Neural cell (in vitro differentiated cells): ENCODE results near the gene OSCP1. TPM values are rescaled to one million over a fixed set of nuclear protein-coding genes. Genes with fewer than 3 reads are reported as not detected.

Experiments used
- H2AFZ ChIP-seq: fragments of 200-600, 300-800 bp; sonication (generic), shearing (Covaris generic); 2 replicates; pipeline ENCODE4 v1.6.0; 2014; ENCODE audit warnings: low read depth, mild to moderate bottlenecking, antibody characterized with exemption, low read length, moderate library complexity
- H3F3A ChIP-seq: fragments of 200-600 bp; shearing (Covaris generic); 2 replicates; pipeline ENCODE4 v1.6.1; 2016; ENCODE audit warnings: mild to moderate bottlenecking, moderate library complexity, mixed read lengths, antibody characterized with exemption, low read length; ENCODE audit not compliant: insufficient read depth, poor library complexity, severe bottlenecking
- H3K27ac ChIP-seq: fragments of 200-600, 300-800 bp; sonication (generic), shearing (Covaris generic); 2 replicates; pipeline ENCODE4 v1.5.1; 2014; ENCODE audit warnings: mild to moderate bottlenecking, low read length, moderate library complexity
- H3K27me3 ChIP-seq: fragments of 300-800, 200-600 bp; sonication (generic), shearing (Covaris generic); 2 replicates; pipeline ENCODE4 v1.6.0; 2014; ENCODE audit warnings: mild to moderate bottlenecking, low read depth, low read length, moderate library complexity; ENCODE audit not compliant: insufficient read depth
- H3K36me3 ChIP-seq: fragments of 300-800, 200-600 bp; sonication (generic), shearing (Covaris generic); 2 replicates; pipeline ENCODE4 v1.5.1; 2014; ENCODE audit warnings: mild to moderate bottlenecking, antibody characterized with exemption, low read length, moderate library complexity; ENCODE audit not compliant: insufficient read depth
- H3K4me2 ChIP-seq: fragments of 300-800, 200-600 bp; sonication (generic), shearing (Covaris generic); 2 replicates; pipeline ENCODE4 v1.6.0; 2014; ENCODE audit warnings: mild to moderate bottlenecking, low read length
- H3K4me3 ChIP-seq: fragments of 300-800, 200-600 bp; sonication (generic), shearing (Covaris generic); 2 replicates; pipeline ENCODE4 v1.5.1; 2014; ENCODE audit warnings: mild to moderate bottlenecking, low read length, moderate library complexity
- H3K79me2 ChIP-seq: fragments of 200-600 bp; shearing (Covaris generic); replicated peaks from 2 replicates; pipeline ENCODE4 v1.6.0; 2014; ENCODE audit warnings: mild to moderate bottlenecking, low read length, moderate library complexity; ENCODE audit not compliant: insufficient read depth
- H3K9ac ChIP-seq: fragments of 300-800, 200-600 bp; sonication (generic), shearing (Covaris generic); 2 replicates; pipeline ENCODE4 v1.6.1; 2016; ENCODE audit warnings: mild to moderate bottlenecking, low read length, mixed read lengths
- H3K9me2 ChIP-seq: fragments of 200-600 bp; shearing (Covaris generic); 2 replicates; pipeline ENCODE4 v1.6.1; 2016; ENCODE audit warnings: mild to moderate bottlenecking, low read length, mixed read lengths; ENCODE audit not compliant: insufficient read depth
- H3K9me3 ChIP-seq: fragments of 200-600, 300-800 bp; sonication (generic), shearing (Covaris generic); 2 replicates; pipeline ENCODE4 v1.6.1; 2016; ENCODE audit warnings: mild to moderate bottlenecking, mixed run types, low read length, moderate library complexity, mixed read lengths
- H4K20me1 ChIP-seq: fragments of 200-600 bp; shearing (Covaris generic); 2 replicates; pipeline ENCODE4 v1.6.1; 2016; ENCODE audit warnings: mild to moderate bottlenecking, mixed run types; ENCODE audit not compliant: insufficient read depth
- EP300 ChIP-seq: fragments of 450-650 bp; conservative IDR thresholded peaks from 2 replicates; pipeline ENCODE4 v1.6.1; 2014; ENCODE audit warnings: antibody characterized with exemption, mild to moderate bottlenecking, moderate library complexity; ENCODE audit not compliant: poor library complexity, severe bottlenecking
- EZH2 ChIP-seq: fragments of 200-600, 300-800 bp; shearing (Covaris generic), sonication (generic); IDR thresholded peaks from 2 replicates; pipeline ENCODE4 v1.6.1; 2014; ENCODE audit warnings: antibody characterized with exemption, low read length, borderline replicate concordance, mild to moderate bottlenecking; ENCODE audit not compliant: insufficient read depth, poor library complexity, severe bottlenecking
- MXI1 ChIP-seq: fragments of 450-650 bp; conservative IDR thresholded peaks from 2 replicates; pipeline ENCODE4 v1.6.1; 2014; ENCODE audit warnings: antibody characterized with exemption, mild to moderate bottlenecking; ENCODE audit not compliant: poor library complexity, severe bottlenecking
- POLR2AphosphoS5 ChIP-seq: IDR thresholded peaks from 2 replicates; pipeline ENCODE4 v1.6.1; 2012
- RAD21 ChIP-seq: fragments of 450-650 bp; conservative IDR thresholded peaks from 2 replicates; pipeline ENCODE4 v1.6.1; 2014; ENCODE audit warnings: antibody characterized with exemption, mild to moderate bottlenecking, moderate library complexity
- SMC3 ChIP-seq: fragments of 450-650 bp; conservative IDR thresholded peaks from 2 replicates; pipeline ENCODE4 v1.6.1; 2014; ENCODE audit warnings: antibody characterized with exemption, mild to moderate bottlenecking, moderate library complexity; ENCODE audit not compliant: poor library complexity
- TAF1 ChIP-seq: IDR thresholded peaks from 2 replicates; pipeline ENCODE4 v1.6.1; 2012; ENCODE audit warnings: low read depth
- polyA plus RNA-seq: library from polyadenylated mRNA; depleted of rRNA; stranded (reverse); fragments of >200 nt; gene quantifications from 2 replicates; pipeline ENCODE4 v1.2.3, GENCODE V29; 2014
- TF ChIP-seq, protein P1 (sequence below): fragments of 450-650 bp; IDR thresholded peaks from 2 replicates; pipeline ENCODE4 v1.5.1; 2014; ENCODE audit warnings: antibody characterized with exemption, mild to moderate bottlenecking, moderate library complexity; ENCODE audit not compliant: poor library complexity, severe bottlenecking
- TF ChIP-seq, protein P2 (sequence below): IDR thresholded peaks from 2 replicates; pipeline ENCODE4 v1.6.1; 2012; ENCODE audit warnings: borderline replicate concordance

OSCP1 gene
- polyA plus RNA-seq, 1 donor from 2014 or later = 20.7 TPM

DNA sequence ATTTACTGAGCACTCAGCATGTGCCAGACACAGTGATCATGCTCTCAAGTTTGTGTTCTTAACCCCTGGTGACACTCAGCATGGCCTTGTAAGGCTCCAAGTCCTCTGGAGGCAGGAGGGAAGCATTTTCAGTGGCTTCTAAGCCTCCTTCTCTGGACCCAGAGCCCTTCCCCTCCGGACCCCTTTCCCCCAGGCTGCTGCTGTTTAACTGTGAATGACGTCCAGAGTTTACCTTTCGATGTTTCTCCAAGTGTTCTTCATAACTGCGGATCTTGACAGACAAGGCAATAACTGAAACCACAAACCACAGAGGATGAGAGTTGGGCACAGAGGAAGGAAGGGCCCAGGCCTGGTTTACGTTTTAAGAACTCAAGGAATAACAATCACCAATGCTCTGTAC, 7.4 kb upstream of the OSCP1 start:
- Histone ChIP-seq H4K20me1 (no peaks in the 10 kb centered on the region), H3K9me3 (no peaks in the 10 kb centered on the region), H3K4me2 (no peak overlapping the region), H3K27me3 (no peaks in the 10 kb centered on the region), H3K9me2 (no peaks in the 10 kb centered on the region), H3K79me2 (no peaks in the 10 kb centered on the region), H3K4me3 (no peak overlapping the region), H2AFZ (no peak overlapping the region), H3F3A (no peaks in the 10 kb centered on the region), H3K27ac (no peak overlapping the region), H3K36me3 (no peaks in the 10 kb centered on the region), H3K9ac (no peak overlapping the region)
- TF ChIP-seq EZH2 (no peak), RAD21 (no peak), SMC3 (no peak), MXI1 (no peak), EP300 (no peak), TAF1 (no peak), POLR2AphosphoS5 (no peak)
- TF ChIP-seq, protein P1, sequence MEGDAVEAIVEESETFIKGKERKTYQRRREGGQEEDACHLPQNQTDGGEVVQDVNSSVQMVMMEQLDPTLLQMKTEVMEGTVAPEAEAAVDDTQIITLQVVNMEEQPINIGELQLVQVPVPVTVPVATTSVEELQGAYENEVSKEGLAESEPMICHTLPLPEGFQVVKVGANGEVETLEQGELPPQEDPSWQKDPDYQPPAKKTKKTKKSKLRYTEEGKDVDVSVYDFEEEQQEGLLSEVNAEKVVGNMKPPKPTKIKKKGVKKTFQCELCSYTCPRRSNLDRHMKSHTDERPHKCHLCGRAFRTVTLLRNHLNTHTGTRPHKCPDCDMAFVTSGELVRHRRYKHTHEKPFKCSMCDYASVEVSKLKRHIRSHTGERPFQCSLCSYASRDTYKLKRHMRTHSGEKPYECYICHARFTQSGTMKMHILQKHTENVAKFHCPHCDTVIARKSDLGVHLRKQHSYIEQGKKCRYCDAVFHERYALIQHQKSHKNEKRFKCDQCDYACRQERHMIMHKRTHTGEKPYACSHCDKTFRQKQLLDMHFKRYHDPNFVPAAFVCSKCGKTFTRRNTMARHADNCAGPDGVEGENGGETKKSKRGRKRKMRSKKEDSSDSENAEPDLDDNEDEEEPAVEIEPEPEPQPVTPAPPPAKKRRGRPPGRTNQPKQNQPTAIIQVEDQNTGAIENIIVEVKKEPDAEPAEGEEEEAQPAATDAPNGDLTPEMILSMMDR = no peak
- TF ChIP-seq, protein P2, sequence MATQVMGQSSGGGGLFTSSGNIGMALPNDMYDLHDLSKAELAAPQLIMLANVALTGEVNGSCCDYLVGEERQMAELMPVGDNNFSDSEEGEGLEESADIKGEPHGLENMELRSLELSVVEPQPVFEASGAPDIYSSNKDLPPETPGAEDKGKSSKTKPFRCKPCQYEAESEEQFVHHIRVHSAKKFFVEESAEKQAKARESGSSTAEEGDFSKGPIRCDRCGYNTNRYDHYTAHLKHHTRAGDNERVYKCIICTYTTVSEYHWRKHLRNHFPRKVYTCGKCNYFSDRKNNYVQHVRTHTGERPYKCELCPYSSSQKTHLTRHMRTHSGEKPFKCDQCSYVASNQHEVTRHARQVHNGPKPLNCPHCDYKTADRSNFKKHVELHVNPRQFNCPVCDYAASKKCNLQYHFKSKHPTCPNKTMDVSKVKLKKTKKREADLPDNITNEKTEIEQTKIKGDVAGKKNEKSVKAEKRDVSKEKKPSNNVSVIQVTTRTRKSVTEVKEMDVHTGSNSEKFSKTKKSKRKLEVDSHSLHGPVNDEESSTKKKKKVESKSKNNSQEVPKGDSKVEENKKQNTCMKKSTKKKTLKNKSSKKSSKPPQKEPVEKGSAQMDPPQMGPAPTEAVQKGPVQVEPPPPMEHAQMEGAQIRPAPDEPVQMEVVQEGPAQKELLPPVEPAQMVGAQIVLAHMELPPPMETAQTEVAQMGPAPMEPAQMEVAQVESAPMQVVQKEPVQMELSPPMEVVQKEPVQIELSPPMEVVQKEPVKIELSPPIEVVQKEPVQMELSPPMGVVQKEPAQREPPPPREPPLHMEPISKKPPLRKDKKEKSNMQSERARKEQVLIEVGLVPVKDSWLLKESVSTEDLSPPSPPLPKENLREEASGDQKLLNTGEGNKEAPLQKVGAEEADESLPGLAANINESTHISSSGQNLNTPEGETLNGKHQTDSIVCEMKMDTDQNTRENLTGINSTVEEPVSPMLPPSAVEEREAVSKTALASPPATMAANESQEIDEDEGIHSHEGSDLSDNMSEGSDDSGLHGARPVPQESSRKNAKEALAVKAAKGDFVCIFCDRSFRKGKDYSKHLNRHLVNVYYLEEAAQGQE = no peak

DNA sequence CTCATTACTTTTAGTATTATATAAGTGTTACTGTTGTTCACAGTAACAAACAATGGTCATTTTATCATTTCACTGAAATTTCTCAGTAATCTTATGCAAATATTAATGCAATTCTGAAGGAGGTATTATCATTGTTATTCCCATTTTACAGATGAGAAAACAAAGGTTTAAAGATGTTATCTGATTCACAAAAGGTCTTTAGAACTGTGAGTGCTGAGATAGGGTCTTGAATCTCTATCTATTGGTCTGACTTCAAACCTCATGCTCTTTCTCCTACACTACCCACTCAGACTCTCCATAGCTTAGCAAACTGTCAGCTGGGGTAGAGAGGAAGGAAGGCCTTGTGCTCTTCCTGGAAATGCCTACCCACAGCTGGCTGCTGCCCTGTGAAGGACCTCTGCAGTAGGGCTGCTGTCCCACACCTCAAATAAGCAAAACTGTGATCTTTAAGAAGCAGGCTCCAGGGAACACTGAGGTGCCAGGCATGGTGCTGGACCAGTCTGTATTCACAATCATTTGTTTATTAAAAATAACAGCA, 6.2 kb upstream of the OSCP1 start:
- no peak overlapping the region for H3K4me2 ChIP-seq
- H3K9me2 ChIP-seq = no peaks in the 10 kb centered on the region
- H3K27ac ChIP-seq = no peak overlapping the region
- H3K9ac ChIP-seq = no peak overlapping the region
- no peaks in the 10 kb centered on the region for H4K20me1 ChIP-seq
- H3K36me3 ChIP-seq = no peaks in the 10 kb centered on the region
- TF ChIP-seq SMC3 (no peak), TAF1 (no peak), POLR2AphosphoS5 (no peak), EZH2 (no peak), EP300 (no peak), RAD21 (no peak), MXI1 (no peak)
- TF ChIP-seq, protein P1 = no peak
- TF ChIP-seq, protein P2 = no peak
- no peaks in the 10 kb centered on the region for H3K79me2 ChIP-seq
- no peak overlapping the region for H3K4me3 ChIP-seq
- no peaks in the 10 kb centered on the region for H3K9me3 ChIP-seq
- no peaks in the 10 kb centered on the region for H3F3A ChIP-seq
- no peaks in the 10 kb centered on the region for H3K27me3 ChIP-seq
- H2AFZ ChIP-seq = no peak overlapping the region
